SU-DHL-6 (cell line): Measurements from ENCODE around the gene S1PR1.

Experiments
- EZH2phosphoT487 ChIP-seq: fragments of 200-600 bp; sonication (generic), shearing (Covaris generic); conservative IDR thresholded peaks from 2 replicates; pipeline ENCODE4 v1.6.1; 2018; ENCODE audit warnings: mild to moderate bottlenecking, antibody characterized with exemption, low read length, moderate library complexity, mixed read lengths
- TF ChIP-seq, protein P1 (sequence below): fragments of 200-600 bp; sonication (generic); IDR thresholded peaks from one replicate; pipeline ENCODE4 v1.5.1; 2017; ENCODE audit warnings: antibody characterized with exemption, mild to moderate bottlenecking, low read length, moderate library complexity; ENCODE audit not compliant: insufficient read depth, poor library complexity, severe bottlenecking

- TF ChIP-seq, protein P1, sequence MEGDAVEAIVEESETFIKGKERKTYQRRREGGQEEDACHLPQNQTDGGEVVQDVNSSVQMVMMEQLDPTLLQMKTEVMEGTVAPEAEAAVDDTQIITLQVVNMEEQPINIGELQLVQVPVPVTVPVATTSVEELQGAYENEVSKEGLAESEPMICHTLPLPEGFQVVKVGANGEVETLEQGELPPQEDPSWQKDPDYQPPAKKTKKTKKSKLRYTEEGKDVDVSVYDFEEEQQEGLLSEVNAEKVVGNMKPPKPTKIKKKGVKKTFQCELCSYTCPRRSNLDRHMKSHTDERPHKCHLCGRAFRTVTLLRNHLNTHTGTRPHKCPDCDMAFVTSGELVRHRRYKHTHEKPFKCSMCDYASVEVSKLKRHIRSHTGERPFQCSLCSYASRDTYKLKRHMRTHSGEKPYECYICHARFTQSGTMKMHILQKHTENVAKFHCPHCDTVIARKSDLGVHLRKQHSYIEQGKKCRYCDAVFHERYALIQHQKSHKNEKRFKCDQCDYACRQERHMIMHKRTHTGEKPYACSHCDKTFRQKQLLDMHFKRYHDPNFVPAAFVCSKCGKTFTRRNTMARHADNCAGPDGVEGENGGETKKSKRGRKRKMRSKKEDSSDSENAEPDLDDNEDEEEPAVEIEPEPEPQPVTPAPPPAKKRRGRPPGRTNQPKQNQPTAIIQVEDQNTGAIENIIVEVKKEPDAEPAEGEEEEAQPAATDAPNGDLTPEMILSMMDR: no peak
- TF ChIP-seq EZH2phosphoT487: no peak
These were observed 23.9 kb downstream of the S1PR1 start for GRCh38 chr1:101260556-101261350.
